Measurements from ENCODE around the gene BLCAP.
"Not testable (repeated sequence)": the region's sequence is repeated elsewhere in the genome, so short reads cannot be mapped to it uniquely, and the experiment has no call there.

The BLCAP gene

GRCh38 chr20:37558306-37558705 is 30.6 kb upstream of the BLCAP start:
- no peak for DNase-seq (ENCODE audit: low read depth in 2 of 2, low spot score in 1 of 2)

- DNase-seq (ENCODE audit: low read depth in 2 of 2, low spot score in 1 of 2), result no peak
Observed at GRCh38 chr20:37556538-37556937, 28.9 kb upstream of the BLCAP start.

- not testable (repeated sequence) for DNase-seq (ENCODE audit: low read depth in 2 of 2, low spot score in 1 of 2)
Observed at GRCh38 chr20:37554721-37555298, 27.1 kb upstream of the BLCAP start.

GRCh38 chr20:37552415-37552814 is 24.7 kb upstream of the BLCAP start:
- no peak for DNase-seq (ENCODE audit: low read depth in 2 of 2, low spot score in 1 of 2)

GRCh38 chr20:37551660-37552059 is 24.0 kb upstream of the BLCAP start:
- DNase-seq (ENCODE audit: low read depth in 2 of 2, low spot score in 1 of 2), result not testable (repeated sequence)

GRCh38 chr20:37550101-37550920 is 22.6 kb upstream of the BLCAP start:
- not testable (repeated sequence) for DNase-seq (ENCODE audit: low read depth in 2 of 2, low spot score in 1 of 2)

GRCh38 chr20:37547912-37548311 is 20.2 kb upstream of the BLCAP start:
- DNase-seq (ENCODE audit: low read depth in 2 of 2, low spot score in 1 of 2), result no peak

GRCh38 chr20:37545516-37545915 is 17.8 kb upstream of the BLCAP start:
- no peak for DNase-seq (ENCODE audit: low read depth in 2 of 2, low spot score in 1 of 2)

GRCh38 chr20:37544386-37544785 is 16.7 kb upstream of the BLCAP start:
- DNase-seq (ENCODE audit: low read depth in 2 of 2, low spot score in 1 of 2), result no peak

- no peak for DNase-seq (ENCODE audit: low read depth in 2 of 2, low spot score in 1 of 2)
Observed at GRCh38 chr20:37543828-37544227, 16.2 kb upstream of the BLCAP start.

GRCh38 chr20:37542281-37542680 is 14.6 kb upstream of the BLCAP start:
- no peak for DNase-seq (ENCODE audit: low read depth in 2 of 2, low spot score in 1 of 2)

- no peak for DNase-seq (ENCODE audit: low read depth in 2 of 2, low spot score in 1 of 2)
Observed at GRCh38 chr20:37541326-37541725, 13.7 kb upstream of the BLCAP start.

GRCh38 chr20:37540838-37541237 is 13.2 kb upstream of the BLCAP start:
- DNase-seq (ENCODE audit: low read depth in 2 of 2, low spot score in 1 of 2), result not testable (repeated sequence)

- no peak for DNase-seq (ENCODE audit: low read depth in 2 of 2, low spot score in 1 of 2)
Observed at GRCh38 chr20:37540001-37540400, 12.3 kb upstream of the BLCAP start.

- no peak for DNase-seq (ENCODE audit: low read depth in 2 of 2, low spot score in 1 of 2)
Observed at GRCh38 chr20:37539424-37539823, 11.7 kb upstream of the BLCAP start.

GRCh38 chr20:37538003-37538402 is 10.3 kb upstream of the BLCAP start:
- no peak for DNase-seq (ENCODE audit: low read depth in 2 of 2, low spot score in 1 of 2)

GRCh38 chr20:37537505-37537904 is 9.8 kb upstream of the BLCAP start:
- DNase-seq (ENCODE audit: low read depth in 2 of 2, low spot score in 1 of 2), result no peak

- no peak for DNase-seq (ENCODE audit: low read depth in 2 of 2, low spot score in 1 of 2)
Observed at GRCh38 chr20:37535443-37536132, 7.9 kb upstream of the BLCAP start.

GRCh38 chr20:37534401-37535157 is 6.9 kb upstream of the BLCAP start:
- no peak for DNase-seq (ENCODE audit: low read depth in 2 of 2, low spot score in 1 of 2)

GRCh38 chr20:37533154-37533715 is 5.6 kb upstream of the BLCAP start:
- DNase-seq (ENCODE audit: low read depth in 2 of 2, low spot score in 1 of 2), result no peak

GRCh38 chr20:37531856-37532255 is 4.2 kb upstream of the BLCAP start:
- DNase-seq (ENCODE audit: low read depth in 2 of 2, low spot score in 1 of 2), result no peak
